NCI-H2227 (cell line): ENCODE measurements around the gene C3.

Experiments used
- DNase-seq: peaks from one replicate; lab custom pipeline; 2025; ENCODE audit not compliant: unreplicated experiment; lab: John Stamatoyannopoulos, UW

Gene C3

DNA sequence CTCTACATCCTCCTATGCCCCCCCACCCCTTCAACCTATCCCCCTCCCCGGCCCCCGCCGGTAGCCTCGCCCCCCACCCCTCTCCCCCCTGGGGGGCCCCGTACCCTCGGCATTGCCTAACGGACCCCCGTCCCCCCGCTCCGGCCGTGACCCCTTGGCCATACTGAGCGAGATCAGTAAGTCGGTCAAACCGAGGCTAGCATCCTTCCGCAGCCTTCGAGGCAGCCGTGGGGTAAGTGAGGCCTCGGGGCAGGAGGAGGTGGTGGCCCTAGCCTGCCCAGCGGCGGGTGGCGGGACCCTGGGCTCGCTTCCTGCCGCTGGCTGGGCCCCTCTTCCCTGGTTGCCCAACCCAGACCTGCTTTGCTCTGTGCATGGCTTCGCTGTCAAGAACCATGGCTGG is 25.5 kb upstream of the C3 start:
- no peak for DNase-seq

DNA sequence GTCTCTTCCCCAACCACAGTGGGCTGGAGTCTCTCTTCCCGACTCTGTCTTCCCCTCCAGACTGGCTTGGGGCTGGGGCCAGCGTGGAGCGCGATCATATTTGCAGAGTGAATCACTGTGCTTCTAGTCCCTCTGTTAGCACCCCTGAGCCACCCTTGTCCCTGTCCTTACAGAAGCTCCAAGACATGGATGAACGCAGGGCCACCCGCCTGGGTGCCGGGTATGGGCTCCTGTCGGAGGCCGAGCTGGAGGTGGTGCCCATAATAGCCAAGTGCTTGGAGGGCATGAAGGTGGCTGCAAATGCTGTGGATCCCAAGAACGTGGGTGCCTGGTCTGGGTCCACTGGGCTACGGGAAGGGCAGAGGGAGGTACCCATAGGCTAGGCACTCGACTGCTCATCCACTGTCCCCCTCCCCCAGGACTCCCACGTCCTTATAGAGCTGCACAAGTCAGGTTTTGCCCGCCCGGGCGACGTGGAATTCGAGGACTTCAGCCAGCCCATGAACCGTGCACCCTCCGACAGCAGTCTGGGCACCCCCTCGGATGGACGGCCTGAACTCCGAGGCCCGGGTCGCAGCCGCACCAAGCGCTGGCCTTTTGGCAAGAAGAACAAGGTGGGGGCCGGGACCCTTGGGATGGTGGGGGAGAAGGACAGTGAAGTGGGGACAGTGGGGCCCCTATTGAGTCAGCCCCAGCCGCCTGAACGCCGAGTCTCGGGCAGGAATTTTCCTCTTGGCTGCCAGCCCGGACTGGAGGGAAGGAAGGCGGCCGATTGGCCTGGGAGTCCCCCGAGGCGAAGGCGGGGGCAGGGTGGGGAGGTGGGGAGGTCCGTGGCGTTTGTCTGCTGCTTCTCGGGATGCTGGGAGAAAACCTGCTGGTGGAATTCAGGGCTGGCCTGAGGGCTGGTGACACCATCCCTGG is 24.2 kb upstream of the C3 start:
- peak; percentile 35 for DNase-seq

DNA sequence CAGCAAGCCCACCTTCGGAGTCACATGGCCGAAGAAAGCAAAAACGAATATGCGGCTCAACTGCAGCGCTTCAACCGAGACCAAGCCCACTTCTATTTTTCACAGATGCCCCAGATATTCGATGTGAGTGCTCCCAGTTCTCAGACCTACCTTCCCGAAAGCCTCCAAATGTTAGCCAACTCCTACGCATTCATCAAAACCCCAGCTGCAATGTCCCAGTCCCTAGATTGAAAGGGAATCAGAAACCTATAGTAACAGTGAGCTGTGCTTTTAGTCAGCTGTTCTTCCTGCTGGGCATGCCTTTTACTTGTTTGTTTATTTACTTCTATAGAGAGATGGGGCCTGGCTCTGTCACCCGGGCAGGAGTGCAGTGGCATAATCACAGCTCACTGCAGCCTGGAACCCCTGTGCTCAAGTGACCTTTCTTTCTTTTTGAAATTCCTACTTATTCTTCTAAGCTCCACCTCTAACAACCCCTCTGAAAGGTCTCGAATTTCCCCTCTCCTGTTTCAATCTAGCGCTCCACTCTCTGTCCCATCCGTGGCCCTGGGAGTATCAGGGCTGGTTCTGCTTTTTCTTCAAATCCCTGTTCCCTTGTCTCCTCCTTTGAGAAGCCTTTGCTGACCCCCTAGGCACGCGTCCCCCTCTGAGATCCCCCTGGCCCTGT is 23.4 kb upstream of the C3 start:
- no peak for DNase-seq

DNA sequence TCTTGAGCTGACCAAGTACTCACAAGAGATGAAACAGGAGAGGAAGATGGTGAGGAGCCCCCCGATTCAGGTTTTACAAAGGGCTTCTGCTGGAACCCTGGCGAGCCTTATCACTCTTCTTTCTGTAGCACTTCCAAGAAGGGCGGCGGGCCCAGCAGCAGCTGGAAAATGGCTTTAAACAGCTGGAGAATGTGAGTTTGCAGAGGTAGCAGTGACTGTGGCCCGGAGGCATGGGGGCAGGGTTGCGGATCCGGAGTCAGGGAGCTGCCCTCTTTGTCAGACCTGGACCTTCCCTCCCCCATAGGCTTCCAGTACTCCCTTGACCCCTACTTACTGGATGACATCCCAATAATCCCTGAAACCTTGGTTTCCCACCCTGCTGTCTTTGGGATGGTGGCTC is 22.6 kb upstream of the C3 start:
- no peak for DNase-seq

DNA sequence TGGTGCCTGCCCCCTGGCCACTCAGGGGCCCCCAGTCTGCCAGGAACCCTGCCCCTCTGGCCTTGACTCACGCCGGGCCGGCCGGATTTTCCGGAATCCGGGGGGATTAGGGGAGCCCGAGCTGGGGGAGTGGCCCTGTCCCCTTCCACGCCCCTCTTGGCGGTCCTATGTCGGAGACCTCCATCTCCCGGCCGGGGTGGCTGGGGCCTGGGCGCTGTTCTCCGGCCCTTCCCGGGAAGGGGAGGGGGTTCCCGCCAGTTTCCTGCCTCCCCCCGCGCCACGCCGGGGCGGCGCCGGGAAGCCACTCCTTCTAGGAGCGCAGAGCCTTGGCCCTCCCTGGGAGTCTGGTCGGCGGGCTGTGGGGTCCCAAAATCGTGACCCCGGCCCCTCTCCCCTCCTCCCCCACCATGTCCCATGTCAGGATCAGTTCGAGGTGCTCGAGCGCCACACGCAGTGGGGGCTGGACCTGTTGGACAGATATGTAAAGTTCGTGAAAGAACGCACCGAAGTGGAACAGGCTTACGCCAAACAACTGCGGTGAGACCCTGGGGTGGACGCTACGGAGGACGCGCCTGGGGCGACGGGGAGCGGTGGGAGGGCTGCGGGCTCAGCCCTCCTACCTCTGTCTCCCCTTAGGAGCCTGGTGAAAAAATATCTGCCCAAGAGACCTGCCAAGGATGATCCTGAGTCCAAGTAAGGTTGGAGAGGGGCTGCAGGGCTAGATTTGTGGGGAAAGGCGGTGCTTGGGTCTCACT is 20.3 kb upstream of the C3 start:
- DNase-seq = peak; percentile 38

DNA sequence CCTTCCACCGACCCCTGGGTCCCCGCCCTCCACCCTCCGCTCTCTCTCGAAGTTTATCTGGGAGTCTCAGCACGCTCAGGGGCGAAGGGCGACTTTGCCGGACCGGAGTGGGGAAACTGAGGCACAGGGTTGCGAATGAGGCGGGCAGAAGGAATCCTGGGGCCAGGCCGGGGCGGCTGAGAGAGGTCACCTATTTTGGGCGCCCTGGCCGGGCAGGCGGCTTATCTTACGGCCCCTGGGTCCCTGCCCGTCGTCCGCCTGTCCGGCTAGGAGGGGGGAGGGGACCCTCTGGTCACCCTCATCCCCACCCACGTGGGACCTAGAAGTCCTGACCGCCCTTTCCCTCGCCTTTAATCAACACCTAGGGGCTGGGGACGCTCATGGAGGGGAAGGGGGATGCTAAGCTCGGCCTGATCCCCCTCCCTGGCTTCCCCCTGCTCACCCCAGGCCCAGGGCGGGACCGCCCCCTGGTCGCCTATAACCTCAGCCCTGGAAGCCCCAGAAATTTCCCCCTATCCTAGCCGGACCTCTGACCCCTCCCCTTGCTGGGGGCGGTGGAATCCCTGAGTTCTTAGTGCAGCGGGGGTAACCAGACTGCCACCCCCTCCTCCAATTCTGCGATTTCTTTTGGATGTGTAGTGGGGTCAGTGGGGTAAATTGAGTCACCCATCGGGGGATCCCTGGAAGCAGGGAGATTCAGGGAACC is 19.6 kb upstream of the C3 start:
- DNase-seq = peak; percentile 52

DNA sequence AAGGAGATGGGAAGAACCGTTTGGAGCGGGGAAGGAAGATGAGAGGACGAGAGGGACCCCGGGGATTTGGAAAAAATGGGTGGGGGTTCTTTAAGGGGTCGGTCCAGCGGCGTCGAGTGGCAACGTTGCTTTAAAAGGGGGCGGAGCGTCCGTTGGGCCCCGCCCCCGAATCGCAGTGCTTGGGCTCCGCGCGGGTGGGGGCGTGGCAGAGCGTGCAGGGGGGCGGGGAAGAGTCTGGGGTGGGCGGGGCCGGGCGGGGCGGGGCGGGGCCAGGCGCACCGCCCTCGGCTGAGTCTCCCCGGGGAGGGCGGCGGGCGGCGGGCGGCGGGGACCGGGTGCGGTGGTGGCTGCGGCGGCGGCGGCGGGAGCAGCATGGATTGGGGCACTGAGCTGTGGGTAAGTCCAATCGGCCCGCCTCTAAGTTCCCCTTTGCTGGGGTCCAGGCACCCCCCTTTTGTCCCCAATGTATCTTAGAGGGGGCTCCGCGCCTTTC is 19.0 kb upstream of the C3 start, which contains the start of gene TRIP10:
TRIP10 (plus strand) TSS at position 291 of the 493 bp plus-strand sequence; CDS start at position 373, 82 bp downstream.
- peak; percentile 80 for DNase-seq

DNA sequence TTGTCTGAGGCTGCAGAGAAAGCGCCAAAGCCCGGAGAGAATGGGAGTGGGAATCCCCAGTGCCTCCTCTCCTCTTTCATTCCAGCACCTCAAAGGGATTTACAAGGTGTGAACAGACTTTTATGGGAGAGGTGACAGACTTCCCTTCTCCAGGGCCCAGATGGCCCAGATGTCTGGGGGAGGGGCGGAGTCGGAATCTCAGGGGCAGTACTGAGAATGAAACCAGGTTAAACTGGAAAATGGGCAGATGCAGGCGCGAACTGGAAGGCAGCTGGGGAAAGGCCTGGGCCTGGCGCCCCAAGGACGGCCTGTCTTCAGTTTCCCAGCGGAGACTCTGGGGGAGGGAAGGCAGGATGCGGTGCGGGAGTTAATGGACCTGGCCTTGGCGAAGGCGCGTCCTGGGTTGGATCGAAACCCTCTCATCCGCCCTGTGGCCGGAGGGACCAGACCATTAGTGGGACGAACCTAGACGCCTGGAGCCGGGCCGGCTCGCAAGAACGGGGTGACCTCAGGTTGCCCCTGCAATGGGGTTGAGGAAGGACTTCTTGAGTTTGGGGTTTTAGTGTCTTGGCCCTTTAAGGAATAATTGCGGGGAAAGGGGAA is 18.4 kb upstream of the C3 start:
- no peak for DNase-seq

DNA sequence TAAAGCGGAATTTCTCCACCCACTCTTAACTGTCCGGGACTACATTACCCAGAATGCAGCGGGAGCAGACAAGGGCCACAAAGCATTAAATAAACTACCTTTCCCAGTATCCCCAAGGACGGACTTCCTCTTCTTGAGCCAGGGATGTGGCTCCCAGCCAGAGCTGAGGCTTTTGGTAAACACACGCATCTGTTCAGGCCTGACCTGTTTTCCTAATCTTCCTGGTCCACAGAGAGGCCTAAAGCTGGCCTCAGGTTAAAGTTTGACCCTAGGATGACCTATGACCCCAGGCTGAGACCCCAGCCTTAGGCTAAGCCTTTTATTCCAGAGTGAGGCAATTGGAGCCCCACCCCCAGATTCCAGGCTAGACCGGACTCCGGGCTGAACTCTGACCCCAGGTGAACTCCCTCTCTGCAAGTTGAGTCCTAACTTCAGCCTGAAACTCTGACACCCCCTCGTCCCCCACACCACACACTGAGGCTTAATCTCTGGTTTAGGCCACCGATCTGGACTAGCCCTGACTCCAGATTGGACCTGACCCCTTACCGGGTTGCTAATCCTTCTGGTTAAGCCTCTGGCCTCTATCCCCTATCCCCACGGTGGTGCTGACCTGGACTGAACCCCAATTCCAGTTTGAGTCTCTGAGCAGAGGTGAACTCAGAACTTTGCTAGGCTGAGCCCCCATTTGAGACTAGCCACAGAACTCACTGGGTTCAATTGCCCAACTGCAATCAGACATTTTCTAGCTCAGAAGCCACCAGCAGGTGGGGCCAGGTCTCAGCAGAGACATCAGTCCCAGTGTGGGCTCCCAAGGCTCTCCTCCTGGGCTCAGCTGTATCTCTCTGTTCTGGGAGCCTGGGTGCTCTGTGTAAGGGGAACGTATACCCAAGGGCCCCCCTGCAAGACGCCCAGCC is 17.7 kb upstream of the C3 start:
- peak; percentile 40 for DNase-seq

DNA sequence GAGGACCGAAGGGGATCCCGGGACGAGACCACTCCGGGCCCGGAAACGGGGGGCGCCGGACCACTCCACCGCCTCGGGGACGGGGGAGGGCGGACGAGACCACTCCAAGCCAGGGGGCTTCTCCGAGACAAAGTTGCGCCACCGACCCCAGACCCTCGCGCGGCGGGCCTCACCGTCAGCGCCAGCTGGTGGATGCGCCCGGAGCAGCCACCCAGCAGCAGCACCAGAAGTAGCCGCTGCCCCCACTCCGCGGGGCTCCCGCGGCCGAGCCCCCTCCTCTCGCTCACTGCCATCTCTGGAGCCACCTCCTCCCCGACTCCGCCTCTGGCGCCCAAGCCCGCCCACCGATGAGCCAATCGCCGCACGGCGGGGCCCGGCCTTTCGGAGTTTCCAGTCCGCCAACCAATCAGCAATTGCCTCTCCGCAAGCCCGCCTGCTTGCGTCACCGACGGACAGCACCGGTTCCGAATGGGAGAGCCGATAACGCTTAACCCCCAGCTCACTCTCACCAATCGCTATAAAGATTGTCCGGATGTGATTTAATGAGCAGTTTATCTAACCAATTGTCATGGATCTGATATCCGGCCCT is 16.9 kb upstream of the C3 start, which contains the start of gene GPR108:
GPR108 (minus strand) TSS at position 297 of the 589 bp plus-strand sequence; CDS start at position 293, 4 bp downstream.
- peak; percentile 98 for DNase-seq

DNA sequence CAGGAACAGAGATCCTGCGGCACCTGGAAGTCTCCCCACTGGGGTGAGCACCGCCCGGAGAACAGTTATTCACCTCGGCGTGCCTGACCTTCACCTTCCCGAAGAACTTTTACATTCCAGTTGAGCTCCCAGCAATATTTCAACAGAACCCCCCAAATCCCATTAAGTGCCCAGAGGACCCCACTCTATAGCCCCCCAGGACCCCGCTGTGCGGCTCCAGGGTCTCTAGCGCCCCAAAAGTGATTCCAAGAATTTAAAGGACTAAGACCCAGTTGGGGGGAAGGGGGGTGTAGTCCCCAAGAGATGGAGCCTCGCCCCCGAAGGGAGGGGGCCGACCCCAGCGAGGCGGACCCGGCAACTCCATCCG is 16.4 kb upstream of the C3 start:
- DNase-seq = no peak

DNA sequence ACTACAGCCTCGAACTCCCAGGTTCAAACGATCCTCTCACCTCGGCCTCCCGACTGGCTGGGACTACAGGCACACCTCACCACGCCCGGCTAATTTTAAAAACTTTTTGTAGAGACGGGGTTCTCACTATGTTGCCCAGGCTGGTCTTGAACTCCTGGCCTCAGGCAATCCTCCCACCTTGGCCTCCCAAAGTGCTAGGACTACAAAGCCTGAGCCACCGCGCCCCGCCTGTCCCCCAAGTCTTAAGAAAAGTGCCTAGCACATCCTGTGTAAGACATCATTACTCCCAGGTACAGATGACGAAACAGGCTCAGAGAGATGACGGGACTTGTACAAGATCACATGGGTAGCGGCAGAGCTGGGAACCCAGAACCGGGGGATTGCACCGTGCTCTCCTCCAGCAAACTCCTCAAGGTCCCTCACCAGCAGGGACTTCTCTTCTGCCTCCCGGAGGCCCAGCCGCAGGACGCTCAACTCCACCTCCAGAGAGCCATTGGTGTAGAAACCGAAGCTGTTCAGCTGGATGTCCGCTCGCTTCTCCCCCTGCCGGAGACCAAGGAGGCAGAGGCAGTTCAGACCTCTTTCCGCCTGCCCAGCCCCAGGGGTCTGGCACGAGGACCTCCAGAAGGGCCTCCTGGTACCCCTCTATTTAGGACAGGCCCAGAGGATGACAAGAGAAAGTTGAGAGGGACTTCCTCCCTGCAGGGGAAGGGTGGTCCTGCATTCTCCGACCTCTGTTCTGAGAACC is 15.9 kb upstream of the C3 start:
- DNase-seq = peak; percentile 75

DNA sequence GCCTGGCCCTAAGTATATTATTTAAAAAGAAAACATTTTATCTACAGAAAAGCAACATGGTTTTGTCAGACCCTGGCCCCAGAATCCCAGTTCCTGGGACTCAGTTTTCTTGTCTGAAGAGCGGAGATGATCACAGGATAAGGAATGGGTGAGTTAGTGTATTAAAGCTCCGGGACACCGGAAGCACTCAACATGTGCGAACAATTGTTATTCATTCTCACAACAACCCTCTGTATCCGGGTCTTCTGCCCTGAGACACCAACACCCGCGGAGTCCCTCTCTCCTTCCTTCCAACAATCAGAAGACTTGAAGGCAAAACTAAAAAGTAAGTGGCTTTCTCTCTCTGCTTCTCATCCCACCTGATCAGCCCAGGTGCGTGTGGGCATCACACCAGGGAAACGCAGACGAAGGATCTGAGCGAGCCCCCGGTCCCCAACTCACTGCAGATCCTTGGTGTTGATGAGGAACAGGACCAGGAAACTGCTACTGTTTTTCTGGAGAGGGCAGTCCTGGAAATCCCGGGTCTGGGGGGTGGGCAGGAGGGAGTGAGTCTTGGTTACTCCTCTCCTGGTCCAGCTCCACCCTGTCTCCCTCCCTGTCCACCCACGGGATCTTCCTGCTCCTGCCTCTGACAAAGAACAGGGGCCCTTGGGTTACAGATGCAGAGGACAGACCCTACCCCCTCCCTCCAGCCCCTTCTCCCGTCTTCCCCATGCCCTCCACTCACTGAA is 14.9 kb upstream of the C3 start:
- no peak for DNase-seq

DNA sequence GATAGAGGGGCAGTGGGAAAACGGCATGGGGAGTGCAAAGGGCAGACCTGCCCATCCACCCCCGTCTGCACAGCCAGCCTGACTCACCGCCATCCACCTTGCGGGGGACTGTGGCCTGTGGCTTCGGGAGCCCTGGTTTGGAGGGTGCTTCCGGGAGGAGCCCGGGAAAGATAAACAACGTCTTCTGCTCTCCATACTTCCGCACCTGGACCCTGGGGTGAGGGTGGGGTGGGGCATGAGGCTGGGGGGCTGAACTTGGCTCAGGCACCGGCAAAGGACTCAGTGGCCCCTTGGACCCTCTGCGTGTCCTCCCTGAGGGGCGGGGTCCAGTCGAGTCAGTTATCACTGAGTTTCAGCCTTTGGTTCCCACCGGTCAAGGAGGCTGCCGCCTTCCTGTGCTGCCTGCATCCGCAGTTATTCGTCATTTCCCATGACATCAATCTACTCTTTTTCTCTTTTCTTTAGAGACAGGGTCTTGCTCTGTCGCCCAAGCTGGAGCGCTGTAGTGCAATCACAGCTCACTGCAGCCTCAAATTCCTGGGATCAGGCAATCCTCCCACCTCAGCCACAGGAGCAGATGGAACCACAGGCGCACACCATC is 13.7 kb upstream of the C3 start:
- no peak for DNase-seq

DNA sequence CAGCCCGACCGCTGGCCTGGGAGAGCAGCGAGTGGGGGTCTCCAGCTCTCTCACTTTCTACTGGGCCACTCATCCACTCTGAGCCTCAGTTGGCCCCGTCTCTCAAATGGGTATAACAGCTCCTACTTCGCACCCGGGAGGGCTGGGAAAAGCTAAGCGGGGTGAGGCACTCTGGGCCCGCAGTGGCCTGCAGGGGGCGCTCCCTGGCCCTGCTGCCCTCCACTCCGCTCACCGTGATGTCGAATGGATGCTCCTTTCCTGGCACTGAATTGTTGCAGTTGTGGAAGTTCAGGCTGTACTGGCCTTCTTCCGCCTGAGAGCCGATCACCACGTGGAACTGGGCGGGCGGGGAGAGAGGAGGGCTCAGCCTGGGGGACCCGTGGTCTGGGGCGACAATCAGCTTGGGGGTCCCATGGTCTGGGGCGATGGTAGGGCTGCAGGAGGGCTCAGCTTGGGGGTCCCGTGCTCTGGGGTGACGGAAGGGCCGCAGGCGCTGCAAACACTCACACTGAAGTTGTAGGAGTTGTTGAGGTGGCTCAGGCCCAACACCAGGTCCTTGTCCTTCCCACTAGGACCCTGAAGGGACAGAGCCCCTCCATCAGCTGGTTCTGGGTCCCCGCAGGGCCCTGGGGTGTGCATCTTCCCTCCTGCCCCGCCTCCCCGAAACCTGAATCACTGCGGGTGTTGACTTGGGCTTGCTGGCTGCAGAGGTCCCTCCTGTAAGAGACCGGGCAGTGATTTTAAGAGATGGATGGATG is 13.1 kb upstream of the C3 start:
- no peak for DNase-seq

DNA sequence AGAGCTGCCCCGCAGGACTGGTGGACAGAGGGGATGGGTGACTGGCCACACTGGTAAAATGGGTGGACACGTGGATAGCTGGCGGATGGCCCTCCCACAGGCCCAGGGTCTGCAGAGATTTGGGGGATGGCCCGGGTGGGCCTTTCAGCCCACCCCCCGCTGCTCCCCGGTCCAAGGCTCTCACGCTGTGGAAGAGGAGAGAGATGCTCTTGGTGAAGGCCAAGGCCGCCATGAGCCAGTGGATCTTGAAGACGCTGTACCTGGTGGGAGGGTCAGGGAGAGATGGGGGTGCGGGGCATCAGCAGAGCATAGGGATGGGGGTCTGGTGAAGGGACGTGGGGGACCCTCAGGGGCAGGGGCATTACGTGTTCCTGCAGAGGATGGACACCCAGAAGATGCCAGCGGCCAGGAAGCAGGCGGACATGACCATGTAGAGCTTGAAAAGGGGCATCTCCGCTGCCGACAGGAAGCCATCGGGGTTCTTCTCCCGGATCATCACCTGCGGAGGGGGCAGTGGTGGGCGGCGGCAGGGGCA is 12.4 kb upstream of the C3 start:
- DNase-seq = no peak
